Pancreas (tissue), 10 donors: ENCODE measurements around the gene ATAT1. TPM values are rescaled to one million over a fixed set of nuclear protein-coding genes. Genes with fewer than 3 reads are reported as not detected.
A peak's percentile ranks its signal among the peaks of the same experiment; 100 is the strongest.

Experiments
- ATAC-seq, 4 donors: fragments of 200-7000 bp; cut with Tn5 transposase; one replicate each; pipeline versions ENCODE4 v1.8.0 to v1.9.1; 2020; ENCODE audit warnings: mild to moderate bottlenecking in 4 of 4, moderate library complexity in 4 of 4
- DNase-seq, 6 donors: peaks; one replicate each; pipeline ENCODE4 v3.0.0-alpha.2; 2020
- FAIRE-seq: peaks from 2 replicates; lab custom pipeline; 2012; peaks lifted over from hg19 to GRCh38; lab: Jason Lieb, UNC
- H3K27ac ChIP-seq, 4 donors: fragments of 200-600 bp; sonication (generic); 1 replicate in 3 of 4; 2 replicates in 1 of 4; pipeline versions ENCODE4 v1.5.0 to v1.8.0; 2020
- H3K27me3 ChIP-seq, 4 donors: fragments of 200-600 bp; one replicate each; pipeline ENCODE4 v1.8.0; 2021
- H3K36me3 ChIP-seq, 3 donors: fragments of 200-600 bp; sonication (generic) in 1 of 3; one replicate each; pipeline versions ENCODE4 v1.5.0 to v1.8.0; 2020 to 2021
- H3K4me1 ChIP-seq, 3 donors: fragments of 200-600 bp; one replicate each; pipeline ENCODE4 v1.8.0; 2021
- H3K4me3 ChIP-seq, 4 donors: fragments of 200-600 bp; sonication (generic) in 2 of 4; one replicate each; pipeline versions ENCODE4 v1.5.0 to v1.8.0; 2020 to 2021
- H3K9me3 ChIP-seq, 4 donors: fragments of 200-600 bp; one replicate each; pipeline ENCODE4 v1.8.0; 2021
- WGBS, 2 donors: extraction: QIAGEN DNeasy Blood & Tissue Kit; methylation state at CpG; one replicate each; pipeline ENCODE4 v1.1.7; 2013; 5-methylcytosine and 5-hydroxymethylcytosine counted together
- intact Hi-C, 3 donors: fragments of 100-400 bp; cut with DNase I; formaldehyde crosslinking; loops; one replicate each; pipeline versions ENCODE4 v1.11.1 to v1.14.2; 2022
- polyA plus RNA-seq, 2 donors: library from polyadenylated mRNA; stranded (reverse); fragments of 200-250 nt; gene quantifications; one replicate each; pipeline ENCODE4 v1.2.3, GENCODE V29; 2013
- total RNA-seq, 6 donors: library from RNA; stranded (reverse); fragmentation: NEBNext Ultra II Directional in 4 of 6; extraction: Animal tissue kit (Norgen Biotek cat#: 25700) in 4 of 6; gene quantifications; one replicate each; pipeline versions ENCODE4 v1.2.1 to v1.2.4, GENCODE V29; 2021 to 2023
- TF ChIP-seq, protein P1 (sequence below), 4 donors: fragments of 200-600 bp; sonication (generic) in 3 of 4; IDR thresholded peaks; one replicate each; pipeline versions ENCODE4 v1.5.0 to v1.8.0; 2021; ENCODE audit warnings: antibody characterized with exemption in 4 of 4
- donor health status: healthy with polysubstance abuse.
- donor health status: DM: no; HTN: no; CAD: no; lungs with moderate emphysema.
- donor health status: DM: no; HTN: no; CAD: no.
- donor health status: control.
- donor health status: control.
- donor health status: Bipolar disorder and iron deficiency.
- donor health status: DM: yes; HTN: yes; CAD: no.
- donor health status: DM: no; HTN: no; CAD: no.
- donor health status: DM: no; HTN: no; CAD: no.
- donor health status: DM: yes; HTN: yes; CAD: no.

ATAT1 gene
- total and polyA plus RNA-seq, 8 donors = 2.1 to 9.1 (median 3.6) TPM

DNA sequence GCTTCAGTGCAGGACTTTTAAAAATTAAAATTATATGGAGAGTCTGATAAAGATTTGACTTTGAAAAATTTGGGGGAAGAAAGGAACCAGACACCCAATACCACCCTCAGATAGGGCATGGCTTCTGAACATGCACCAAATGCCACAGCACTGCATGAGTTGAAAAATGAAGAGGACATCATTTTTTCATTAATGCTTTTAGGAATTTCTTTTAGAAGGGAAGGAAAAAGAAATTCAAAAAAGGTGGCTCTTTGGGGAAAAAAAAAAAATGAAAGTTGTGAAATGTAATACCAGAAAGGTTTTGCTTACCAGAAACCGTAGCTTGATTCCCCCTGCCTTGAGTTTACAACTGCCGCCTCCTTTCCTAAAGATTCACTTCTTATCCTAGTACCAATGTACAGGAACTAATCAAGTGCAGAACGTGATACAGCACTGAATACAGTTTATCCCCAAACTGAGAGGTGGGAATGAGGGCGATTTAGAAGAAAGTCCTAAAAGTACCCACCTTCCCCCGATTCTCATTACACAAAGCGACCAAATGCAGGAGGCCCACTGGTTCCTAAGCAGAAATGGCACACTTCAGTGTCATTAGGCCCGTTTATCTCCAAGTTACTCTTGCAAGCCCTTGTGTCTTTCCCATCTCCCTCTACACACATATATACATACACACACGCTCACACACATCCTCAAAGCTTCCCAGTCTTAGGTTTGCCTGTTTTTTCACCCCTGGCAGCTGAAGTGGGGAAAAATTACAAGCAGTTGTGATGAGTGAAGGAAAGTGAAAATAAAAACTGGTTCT lies 12.4 kb upstream of the ATAT1 start:
- TF ChIP-seq, protein P1, sequence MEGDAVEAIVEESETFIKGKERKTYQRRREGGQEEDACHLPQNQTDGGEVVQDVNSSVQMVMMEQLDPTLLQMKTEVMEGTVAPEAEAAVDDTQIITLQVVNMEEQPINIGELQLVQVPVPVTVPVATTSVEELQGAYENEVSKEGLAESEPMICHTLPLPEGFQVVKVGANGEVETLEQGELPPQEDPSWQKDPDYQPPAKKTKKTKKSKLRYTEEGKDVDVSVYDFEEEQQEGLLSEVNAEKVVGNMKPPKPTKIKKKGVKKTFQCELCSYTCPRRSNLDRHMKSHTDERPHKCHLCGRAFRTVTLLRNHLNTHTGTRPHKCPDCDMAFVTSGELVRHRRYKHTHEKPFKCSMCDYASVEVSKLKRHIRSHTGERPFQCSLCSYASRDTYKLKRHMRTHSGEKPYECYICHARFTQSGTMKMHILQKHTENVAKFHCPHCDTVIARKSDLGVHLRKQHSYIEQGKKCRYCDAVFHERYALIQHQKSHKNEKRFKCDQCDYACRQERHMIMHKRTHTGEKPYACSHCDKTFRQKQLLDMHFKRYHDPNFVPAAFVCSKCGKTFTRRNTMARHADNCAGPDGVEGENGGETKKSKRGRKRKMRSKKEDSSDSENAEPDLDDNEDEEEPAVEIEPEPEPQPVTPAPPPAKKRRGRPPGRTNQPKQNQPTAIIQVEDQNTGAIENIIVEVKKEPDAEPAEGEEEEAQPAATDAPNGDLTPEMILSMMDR (IDR thresholded peaks at IDR 0.05) = no peak
- Histone ChIP-seq H3K27me3 (no peaks in the 10 kb centered on the region), H3K9me3 (no peaks in the 10 kb centered on the region), H3K4me3 (peak overlapping the region in 3 of 4 donors; percentile 5 to 93 (median 79)), H3K36me3 (peaks cover 0 to 14% (median 6%) of the 10 kb centered on the region in 3 donors), H3K27ac (peak overlapping the region; percentile 92 to 98 (median 98)), H3K4me1 (peaks cover 22 to 46% (median 32%) of the 10 kb centered on the region in 3 donors)
- intact Hi-C loops = no loop called here
- WGBS, 2 donors = 11 to 15% methylated on average over 8 of the region's 8 CpGs
- FAIRE-seq (no peak), DNase-seq (no peak), ATAC-seq (no peak)

DNA sequence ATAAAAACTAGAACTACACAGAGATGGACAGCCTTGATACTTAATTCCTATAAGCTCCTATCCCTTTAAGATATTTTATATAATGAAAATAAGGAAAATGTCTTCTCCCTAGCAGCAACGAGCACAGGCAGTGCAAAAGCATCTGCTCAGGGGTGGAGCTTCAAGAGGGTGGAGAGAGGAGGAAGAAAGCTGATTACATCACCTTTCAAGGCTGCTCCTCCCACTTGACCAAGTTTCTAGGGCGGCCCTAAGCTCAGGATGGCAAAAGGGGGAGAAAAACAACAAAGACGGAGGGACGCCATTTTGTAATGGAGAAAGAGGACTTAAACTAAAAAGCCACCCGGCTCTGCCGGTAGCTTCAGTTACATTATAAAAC lies 11.8 kb upstream of the ATAT1 start:
- intact Hi-C loops = no loop called here
- peaks cover 0 to 9% (median 6%) of the 10 kb centered on the region in 3 donors for H3K36me3 ChIP-seq
- TF ChIP-seq, protein P1 (IDR thresholded peaks at IDR 0.05) = no peak
- 0% methylated on average over 6 of the region's 6 CpGs for WGBS, 2 donors
- DNase-seq = peak in 5 of 6 donors; percentile 78 to 94 (median 92)
- FAIRE-seq = peak; percentile 98
- H3K27ac ChIP-seq = peak overlapping the region; percentile 92 to 98 (median 98)
- peak overlapping the region in 3 of 4 donors; percentile 79 to 93 (median 90) for H3K4me3 ChIP-seq
- H3K4me1 ChIP-seq = peaks cover 24 to 44% (median 32%) of the 10 kb centered on the region in 3 donors
- H3K27me3 ChIP-seq = no peaks in the 10 kb centered on the region
- ATAC-seq = peak; percentile 58 to 77 (median 70)
- H3K9me3 ChIP-seq = no peaks in the 10 kb centered on the region

DNA sequence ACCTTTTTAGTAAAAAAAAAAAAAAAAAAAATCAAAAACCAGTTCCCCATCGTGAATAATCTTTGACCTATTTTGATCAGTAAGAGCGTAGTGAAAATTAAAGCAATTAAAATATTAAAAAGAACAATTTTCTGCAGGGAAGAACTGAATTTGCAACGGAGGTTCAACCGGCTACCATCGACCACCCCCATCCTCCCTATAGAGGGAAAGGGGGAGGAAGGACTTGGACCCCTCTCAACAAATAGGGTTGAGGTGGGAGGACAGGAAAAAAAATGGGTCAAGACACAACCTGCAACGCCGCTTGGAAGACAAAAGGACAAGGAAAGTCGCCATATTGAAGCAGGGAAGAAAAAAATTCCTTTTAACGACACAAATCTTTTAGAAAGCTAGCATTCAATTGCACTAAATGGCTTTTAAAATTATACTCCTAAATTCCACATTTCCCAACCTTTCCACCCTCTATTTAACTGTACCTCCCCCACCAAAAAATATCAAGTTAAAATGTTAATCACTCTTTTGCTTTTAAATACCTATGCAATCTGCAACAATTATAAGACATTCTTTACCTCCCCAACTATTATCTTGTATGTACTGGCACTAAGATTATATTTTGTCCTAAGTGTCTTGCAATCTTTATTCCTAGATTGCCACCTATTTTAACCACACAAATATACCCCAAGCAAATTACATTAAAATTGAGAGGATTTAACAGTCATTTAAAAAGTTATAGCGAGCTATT lies 11.3 kb upstream of the ATAT1 start:
- TF ChIP-seq, protein P1 (IDR thresholded peaks at IDR 0.05) = no peak
- peak in 3 of 4 donors; percentile 6 to 20 (median 13) for ATAC-seq
- intact Hi-C loops = no loop called here
- peaks cover 0 to 13% (median 6%) of the 10 kb centered on the region in 3 donors for H3K36me3 ChIP-seq
- no peaks in the 10 kb centered on the region for H3K27me3 ChIP-seq
- peak overlapping the region; percentile 92 to 98 (median 98) for H3K27ac ChIP-seq
- no peak for FAIRE-seq
- WGBS, 2 donors = 0% methylated on average over 10 of the region's 10 CpGs
- peaks cover 24 to 44% (median 32%) of the 10 kb centered on the region in 3 donors for H3K4me1 ChIP-seq
- DNase-seq = peak in 3 of 6 donors; percentile 53 to 64 (median 58)
- peak overlapping the region; percentile 76 to 93 (median 84) for H3K4me3 ChIP-seq
- no peaks in the 10 kb centered on the region for H3K9me3 ChIP-seq

DNA sequence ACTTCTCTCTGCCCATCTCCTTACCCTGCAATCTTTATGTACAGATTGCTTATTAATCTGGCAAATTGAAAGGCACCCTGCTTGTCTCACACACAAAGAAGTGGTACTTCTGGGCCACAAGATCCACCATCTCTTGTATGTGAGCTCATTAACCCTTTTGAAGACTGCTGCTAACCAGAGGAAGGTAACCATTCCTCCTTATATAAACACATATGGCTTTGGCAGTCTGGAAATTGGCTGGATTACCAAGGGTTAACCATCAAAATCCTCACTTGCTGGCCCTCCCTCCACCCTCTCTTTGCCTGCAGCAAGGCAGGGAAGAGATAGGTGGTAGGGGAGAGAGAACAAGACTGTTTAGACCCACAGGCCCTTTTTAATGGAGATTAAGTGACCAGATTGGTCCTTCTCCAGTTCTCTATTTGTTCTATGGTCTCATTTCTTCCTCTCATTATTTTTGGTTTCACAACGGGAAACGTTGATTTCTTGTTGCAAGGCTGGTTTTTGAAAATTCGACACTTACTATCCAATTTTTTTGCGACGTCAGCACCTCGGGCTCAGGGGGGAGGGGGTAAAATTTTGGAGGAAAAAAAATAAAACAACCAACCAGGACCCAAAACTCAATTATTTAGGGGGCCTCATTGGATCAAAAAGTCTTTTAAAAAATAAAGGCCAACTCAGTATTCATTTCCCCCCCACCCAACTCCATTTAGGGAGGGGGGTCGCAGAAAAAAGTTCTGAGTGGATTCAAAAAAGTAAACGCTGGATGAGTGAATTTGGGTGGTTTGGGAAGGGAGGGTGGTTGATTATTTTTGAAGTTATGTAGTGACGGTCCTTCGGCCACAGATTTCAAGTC lies 10.5 kb upstream of the ATAT1 start:
- Histone ChIP-seq H3K9me3 (no peaks in the 10 kb centered on the region), H3K4me1 (peaks cover 23 to 44% (median 29%) of the 10 kb centered on the region in 3 donors), H3K27ac (peak overlapping the region; percentile 92 to 98 (median 98)), H3K4me3 (peak overlapping the region; percentile 76 to 93 (median 84)), H3K36me3 (peaks cover 0 to 21% (median 6%) of the 10 kb centered on the region in 3 donors), H3K27me3 (no peaks in the 10 kb centered on the region)
- no peak for DNase-seq
- 0% methylated on average over 10 of the region's 10 CpGs for WGBS, 2 donors
- intact Hi-C loops = no loop called here
- TF ChIP-seq, protein P1 (IDR thresholded peaks at IDR 0.05) = no peak
- ATAC-seq = peak in 3 of 4 donors; percentile 0 to 3 (median 2)
- FAIRE-seq = no peak
